HG03045 (cell line): ENCODE results near the gene DNAJC25.

ENCODE experiments used
- ATAC-seq: cut with Tn5 transposase; IDR thresholded peaks from one replicate; pipeline ENCODE4 v1.9.1; 2021; ENCODE audit warnings: mild to moderate bottlenecking, moderate library complexity; ENCODE audit not compliant: unreplicated experiment

The DNAJC25 gene

GRCh38 chr9:111627260-111627963 lies 3.7 kb upstream of the DNAJC25 start:
- no peak for ATAC-seq

GRCh38 chr9:111628411-111628810 lies 2.7 kb upstream of the DNAJC25 start:
- ATAC-seq: no peak

- peak; percentile 27 for ATAC-seq
Measured at GRCh38 chr9:111630182-111630963, 761 bp upstream of the DNAJC25 start.

- ATAC-seq: no peak
Measured at GRCh38 chr9:111630964-111631213, 245 bp upstream of the DNAJC25 start.

GRCh38 chr9:111632060-111632459 lies 926 bp downstream of the DNAJC25 start:
- ATAC-seq: no peak

- no peak for ATAC-seq
Measured at GRCh38 chr9:111632695-111633388, 1.7 kb downstream of the DNAJC25 start.

- ATAC-seq: no peak
Measured at GRCh38 chr9:111633389-111633736, 2.2 kb downstream of the DNAJC25 start.

GRCh38 chr9:111634860-111635259 lies 3.7 kb downstream of the DNAJC25 start:
- no peak for ATAC-seq

- ATAC-seq: no peak
Measured at GRCh38 chr9:111637421-111637950, 6.4 kb downstream of the DNAJC25 start.

- no peak for ATAC-seq
Measured at GRCh38 chr9:111644195-111644772, 13.2 kb downstream of the DNAJC25 start.

- no peak for ATAC-seq
Measured at GRCh38 chr9:111645806-111646205, 14.7 kb downstream of the DNAJC25 start.

- ATAC-seq: no peak
Measured at GRCh38 chr9:111646417-111646816, 15.3 kb downstream of the DNAJC25 start.

- no peak for ATAC-seq
Measured at GRCh38 chr9:111648066-111648465, 16.9 kb downstream of the DNAJC25 start.

GRCh38 chr9:111649016-111649415 lies 17.9 kb downstream of the DNAJC25 start:
- ATAC-seq: no peak

GRCh38 chr9:111657051-111657450 lies 25.9 kb downstream of the DNAJC25 start:
- no peak for ATAC-seq

- ATAC-seq: no peak
Measured at GRCh38 chr9:111658943-111659342, 27.8 kb downstream of the DNAJC25 start.

GRCh38 chr9:111659691-111660090 lies 28.6 kb downstream of the DNAJC25 start:
- no peak for ATAC-seq

- peak; percentile 88 for ATAC-seq
Measured at GRCh38 chr9:111661150-111661801, 30.1 kb downstream of the DNAJC25 start, which contains the start of gene GNG10. Gene GNG10, plus strand, starts transcription at chr9:111661605. Its CDS starts 30 bp downstream, at chr9:111661635.

- ATAC-seq: peak; percentile 41
Measured at GRCh38 chr9:111661802-111662521, 30.8 kb downstream of the DNAJC25 start.
